Measurements from ENCODE around the gene FLOT1.

The FLOT1 gene, protein sequence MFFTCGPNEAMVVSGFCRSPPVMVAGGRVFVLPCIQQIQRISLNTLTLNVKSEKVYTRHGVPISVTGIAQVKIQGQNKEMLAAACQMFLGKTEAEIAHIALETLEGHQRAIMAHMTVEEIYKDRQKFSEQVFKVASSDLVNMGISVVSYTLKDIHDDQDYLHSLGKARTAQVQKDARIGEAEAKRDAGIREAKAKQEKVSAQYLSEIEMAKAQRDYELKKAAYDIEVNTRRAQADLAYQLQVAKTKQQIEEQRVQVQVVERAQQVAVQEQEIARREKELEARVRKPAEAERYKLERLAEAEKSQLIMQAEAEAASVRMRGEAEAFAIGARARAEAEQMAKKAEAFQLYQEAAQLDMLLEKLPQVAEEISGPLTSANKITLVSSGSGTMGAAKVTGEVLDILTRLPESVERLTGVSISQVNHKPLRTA

DNA sequence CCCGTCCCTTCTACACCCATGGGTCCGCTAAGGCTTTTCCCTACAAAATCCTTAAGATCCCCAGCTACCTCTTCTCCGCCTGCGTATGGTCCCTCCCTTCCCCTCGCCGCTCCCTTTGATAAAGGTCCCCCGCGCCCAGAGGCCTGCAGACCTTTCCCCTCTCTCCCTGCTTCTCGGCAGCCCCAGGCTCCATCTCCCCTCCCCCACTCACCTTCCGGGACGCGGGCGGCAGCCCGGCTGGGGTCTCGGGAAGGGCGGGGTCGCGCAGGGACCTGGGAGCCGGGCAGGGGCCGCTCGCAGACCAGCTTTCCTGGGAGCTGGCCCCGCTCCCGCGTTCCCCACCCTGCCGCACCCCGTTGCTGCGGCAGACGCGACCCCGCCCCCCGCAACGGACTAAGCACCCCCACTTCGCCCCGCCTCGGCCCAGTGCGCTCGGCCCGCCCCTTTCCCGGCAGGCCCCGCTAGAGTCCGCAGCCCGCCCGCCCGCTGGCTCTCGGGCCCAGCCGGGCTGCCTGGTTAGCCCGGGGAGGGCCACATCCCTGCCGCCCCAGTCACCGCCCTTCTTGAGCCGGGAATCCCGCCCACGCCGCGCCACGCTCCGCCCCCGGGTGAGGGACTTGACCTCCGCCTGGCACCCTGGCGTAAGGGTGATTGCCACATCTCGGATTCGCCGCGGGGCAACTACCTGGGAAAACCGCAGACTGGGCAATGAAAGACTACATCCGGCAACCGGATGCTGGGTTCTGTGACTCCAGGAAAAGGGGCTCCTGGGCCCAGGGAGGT lies at the start of gene FLOT1:
Gene FLOT1, minus strand, starts transcription at position 372 of the 783 bp plus-strand sequence. CDS start 498 bp downstream, outside the sequence.
- H3K4me1 Mint-ChIP-seq = peaks cover 70% of the 10 kb centered on the region
- H3K27me3 Mint-ChIP-seq = no peaks in the 10 kb centered on the region
- ATAC-seq (peak; percentile 84), DNase-seq (peak; percentile 95 to 99)
- H3K27ac Mint-ChIP-seq = peak within 1 kb of the TSS; percentile 94 to 97
- peak within 1 kb of the TSS; percentile 91 to 97 for H3K4me3 Mint-ChIP-seq
- H3K9me3 Mint-ChIP-seq = peaks cover 0 to 3% of the 10 kb centered on the region in 2 donors

- no peak overlapping the region for H3K27ac Mint-ChIP-seq
- peak overlapping the region in 1 of 2 donors; percentile 40 for H3K4me3 Mint-ChIP-seq
- no peaks in the 10 kb centered on the region for H3K9me3 Mint-ChIP-seq
- ATAC-seq = no peak
- H3K4me1 Mint-ChIP-seq = peaks cover 97% of the 10 kb centered on the region
- DNase-seq = no peak
- H3K27me3 Mint-ChIP-seq = no peaks in the 10 kb centered on the region
Measured at GRCh38 chr6:30790724-30791383, 48.4 kb upstream of the FLOT1 start.

GRCh38 chr6:30789606-30790005 lies 47.1 kb upstream of the FLOT1 start:
- Mint-ChIP-seq H3K27me3 (no peaks in the 10 kb centered on the region), H3K4me1 (peaks cover 95% of the 10 kb centered on the region), H3K4me3 (peak overlapping the region in 1 of 2 donors; percentile 68), H3K27ac (peak overlapping the region; percentile 74 to 77), H3K9me3 (no peaks in the 10 kb centered on the region)
- no peak for DNase-seq
- ATAC-seq = no peak

- no peaks in the 10 kb centered on the region for H3K9me3 Mint-ChIP-seq
- no peak for DNase-seq
- peak overlapping the region; percentile 7 to 72 for H3K4me3 Mint-ChIP-seq
- peak overlapping the region; percentile 71 to 87 for H3K27ac Mint-ChIP-seq
- no peaks in the 10 kb centered on the region for H3K27me3 Mint-ChIP-seq
- H3K4me1 Mint-ChIP-seq = peaks cover 79% of the 10 kb centered on the region
- peak; percentile 65 for ATAC-seq
Measured at GRCh38 chr6:30787954-30788353, 45.5 kb upstream of the FLOT1 start.

DNA sequence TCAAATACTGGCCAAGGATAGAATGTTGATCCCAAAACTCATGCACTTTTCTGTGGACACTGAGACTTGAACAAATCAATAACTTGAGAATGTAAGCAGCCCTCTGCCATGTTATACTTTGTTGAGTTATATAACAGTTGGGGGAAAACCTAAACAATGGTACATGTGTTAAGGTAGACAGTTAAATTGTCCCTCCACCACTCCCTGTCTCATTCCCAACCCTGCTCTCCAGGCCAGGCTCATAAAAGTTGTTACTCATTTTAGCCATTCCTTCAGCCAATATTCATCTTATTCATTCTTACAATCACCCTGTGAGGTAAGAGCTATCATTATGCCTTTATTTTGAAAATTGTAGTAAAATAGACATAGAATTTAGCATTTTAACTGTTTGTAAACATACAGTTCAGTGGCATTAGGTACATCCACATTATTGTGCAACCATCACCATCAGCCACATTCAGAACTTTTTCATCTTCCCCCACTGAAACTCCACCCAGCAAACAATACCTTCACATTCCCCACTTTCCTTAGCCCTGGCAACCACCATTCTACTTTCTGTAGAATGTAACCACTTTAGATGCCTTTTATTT lies 40.0 kb upstream of the FLOT1 start:
- peak overlapping the region in 1 of 2 donors; percentile 95 for H3K27ac Mint-ChIP-seq
- H3K27me3 Mint-ChIP-seq = no peaks in the 10 kb centered on the region
- no peaks in the 10 kb centered on the region for H3K9me3 Mint-ChIP-seq
- peaks cover 80% of the 10 kb centered on the region for H3K4me1 Mint-ChIP-seq
- H3K4me3 Mint-ChIP-seq = peak overlapping the region; percentile 66 to 84
- no peak for DNase-seq
- no peak for ATAC-seq

GRCh38 chr6:30781743-30782424 lies 39.4 kb upstream of the FLOT1 start:
- Mint-ChIP-seq H3K9me3 (no peaks in the 10 kb centered on the region), H3K4me3 (peak overlapping the region; percentile 66 to 84), H3K4me1 (peaks cover 80% of the 10 kb centered on the region), H3K27me3 (no peaks in the 10 kb centered on the region), H3K27ac (peak overlapping the region; percentile 89 to 95)
- peak; percentile 67 for ATAC-seq
- DNase-seq = peak in 1 of 2 donors; percentile 39

- peak overlapping the region in 1 of 2 donors; percentile 66 for H3K4me3 Mint-ChIP-seq
- peaks cover 79% of the 10 kb centered on the region for H3K4me1 Mint-ChIP-seq
- H3K27ac Mint-ChIP-seq = peak overlapping the region in 1 of 2 donors; percentile 89
- ATAC-seq (peak; percentile 6), DNase-seq (no peak)
- H3K27me3 Mint-ChIP-seq = no peaks in the 10 kb centered on the region
- no peaks in the 10 kb centered on the region for H3K9me3 Mint-ChIP-seq
Measured at GRCh38 chr6:30781395-30781742, 38.9 kb upstream of the FLOT1 start.

DNA sequence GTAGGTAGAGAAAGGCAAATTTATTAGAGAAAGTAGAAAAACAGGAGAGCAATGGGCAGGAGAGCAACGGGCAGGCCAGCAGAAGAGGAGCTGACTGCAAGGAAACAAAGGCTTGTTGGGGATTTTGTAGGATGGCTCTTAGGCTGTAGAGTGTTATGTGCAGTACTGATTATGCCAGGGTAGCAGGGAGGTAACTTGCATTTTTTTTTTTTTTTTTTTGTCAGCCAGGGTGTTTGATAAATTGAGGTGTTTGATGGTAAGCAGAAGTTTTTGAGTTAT lies 38.1 kb upstream of the FLOT1 start:
- Mint-ChIP-seq H3K4me1 (peaks cover 71% of the 10 kb centered on the region), H3K4me3 (no peak overlapping the region), H3K27ac (peak overlapping the region; percentile 20 to 22)

GRCh38 chr6:30779850-30780641 lies 37.6 kb upstream of the FLOT1 start:
- Mint-ChIP-seq H3K27ac (peak overlapping the region; percentile 20 to 22), H3K4me1 (peaks cover 66% of the 10 kb centered on the region), H3K27me3 (no peaks in the 10 kb centered on the region), H3K4me3 (no peak overlapping the region), H3K9me3 (no peaks in the 10 kb centered on the region)
- no peak for ATAC-seq
- DNase-seq = no peak

More for the DNA sequence above, 38.1 kb upstream of the FLOT1 start:
- DNase-seq (no peak), ATAC-seq (no peak)
- no peaks in the 10 kb centered on the region for H3K27me3 Mint-ChIP-seq
- no peaks in the 10 kb centered on the region for H3K9me3 Mint-ChIP-seq

GRCh38 chr6:30778001-30778635 lies 35.6 kb upstream of the FLOT1 start:
- Mint-ChIP-seq H3K27ac (peak overlapping the region in 1 of 2 donors; percentile 68), H3K4me3 (no peak overlapping the region), H3K4me1 (peaks cover 75% of the 10 kb centered on the region), H3K27me3 (no peaks in the 10 kb centered on the region), H3K9me3 (no peaks in the 10 kb centered on the region)
- no peak for DNase-seq
- ATAC-seq = no peak

DNA sequence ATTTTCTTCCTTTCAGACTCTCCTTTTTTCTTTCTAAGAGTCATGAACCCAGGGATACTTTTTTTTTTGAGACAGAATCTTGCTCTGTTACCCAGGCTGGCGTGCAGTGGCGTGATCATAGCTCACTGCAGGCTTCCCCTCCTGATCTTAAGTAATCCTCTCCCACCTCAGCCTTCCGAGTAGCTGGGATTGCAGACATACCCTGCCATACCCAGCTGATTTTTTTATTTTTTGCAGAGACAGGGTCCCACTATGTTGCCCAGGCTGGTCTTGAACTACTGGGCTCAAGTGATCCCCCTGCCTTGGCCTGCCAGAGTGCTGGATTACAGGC lies 34.6 kb upstream of the FLOT1 start:
- ATAC-seq = no peak
- peak overlapping the region in 1 of 2 donors; percentile 7 for H3K27ac Mint-ChIP-seq
- DNase-seq = no peak
- no peak overlapping the region for H3K4me3 Mint-ChIP-seq
- no peaks in the 10 kb centered on the region for H3K27me3 Mint-ChIP-seq
- H3K9me3 Mint-ChIP-seq = peaks cover 4% of the 10 kb centered on the region in 2 donors
- peaks cover 77% of the 10 kb centered on the region for H3K4me1 Mint-ChIP-seq

DNA sequence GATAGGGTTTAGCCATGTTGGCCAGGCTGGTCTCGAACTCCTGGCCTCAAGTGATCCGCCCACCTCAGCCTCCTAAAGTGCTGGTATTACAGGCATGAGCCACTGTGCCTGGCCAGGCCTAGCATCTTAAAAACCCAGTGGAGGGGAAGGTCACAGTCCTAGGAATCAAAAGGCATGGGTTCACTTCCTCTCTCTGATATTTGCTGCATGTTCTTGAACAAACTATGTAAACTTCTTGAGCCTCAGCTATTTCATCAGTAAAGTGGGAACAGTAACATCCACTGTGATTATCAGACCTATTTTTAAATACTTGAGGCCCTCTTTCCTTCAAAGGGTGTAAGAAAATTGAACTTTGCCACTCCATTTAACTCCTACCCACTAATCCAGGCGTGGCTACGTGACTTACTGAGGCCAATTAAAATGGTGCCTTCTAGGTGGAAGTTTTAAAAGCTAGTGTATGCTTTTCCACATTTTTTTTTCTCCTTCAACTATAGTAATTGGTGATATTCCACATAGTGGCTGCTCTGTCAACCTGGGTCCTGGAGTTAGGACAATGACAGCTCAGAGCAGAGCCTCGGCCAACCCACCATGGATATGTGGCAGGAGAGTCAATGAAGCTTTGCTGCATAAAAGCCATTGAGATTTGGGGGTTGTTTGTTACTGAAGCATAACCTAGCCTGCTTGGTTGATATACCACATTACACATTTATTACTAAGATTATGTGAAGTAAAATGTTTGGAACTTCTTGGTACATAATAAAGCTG lies 34.1 kb upstream of the FLOT1 start:
- DNase-seq (no peak), ATAC-seq (no peak)
- Mint-ChIP-seq H3K27ac (no peak overlapping the region), H3K27me3 (no peaks in the 10 kb centered on the region), H3K4me1 (peaks cover 76% of the 10 kb centered on the region), H3K9me3 (peaks cover 5 to 7% of the 10 kb centered on the region in 2 donors), H3K4me3 (no peak overlapping the region)

GRCh38 chr6:30775104-30775503 lies 32.6 kb upstream of the FLOT1 start:
- H3K27me3 Mint-ChIP-seq = no peaks in the 10 kb centered on the region
- peaks cover 7 to 10% of the 10 kb centered on the region in 2 donors for H3K9me3 Mint-ChIP-seq
- no peak overlapping the region for H3K27ac Mint-ChIP-seq
- DNase-seq (no peak), ATAC-seq (no peak)
- H3K4me3 Mint-ChIP-seq = no peak overlapping the region
- peaks cover 73% of the 10 kb centered on the region for H3K4me1 Mint-ChIP-seq

Measured in stimulated activated naive CD8-positive, alpha-beta T cell treated with anti-CD3 and anti-CD28 coated beads, Interleukin-15, amount 100 ng/mL, for 72 hours (primary cell).